ENCODE results near the gene TSPAN5.

TSPAN5 gene

DNA sequence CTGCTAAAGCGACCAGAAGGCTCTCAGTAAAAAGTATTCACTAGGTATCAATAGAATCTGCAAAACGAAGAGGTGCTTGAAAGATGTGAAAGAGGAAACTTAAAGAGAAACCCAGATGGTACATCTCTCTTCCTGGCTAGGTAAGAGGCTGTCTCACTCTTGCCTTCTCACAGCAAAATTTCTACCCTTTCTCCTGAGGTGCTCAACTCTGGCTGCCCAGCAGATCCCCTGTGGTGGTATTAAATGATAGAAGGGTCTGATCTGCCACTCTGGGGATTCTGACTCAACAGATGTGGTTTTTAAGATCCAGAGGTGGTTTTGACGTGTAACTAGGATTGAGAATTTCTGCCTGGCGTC is 14.9 kb upstream of the TSPAN5 start:
- DNase-seq (ENCODE audit: low read depth), result no peak

- DNase-seq (ENCODE audit: low read depth), result no peak
These were observed 14.3 kb upstream of the TSPAN5 start for GRCh38 chr4:98672583-98673287.

DNA sequence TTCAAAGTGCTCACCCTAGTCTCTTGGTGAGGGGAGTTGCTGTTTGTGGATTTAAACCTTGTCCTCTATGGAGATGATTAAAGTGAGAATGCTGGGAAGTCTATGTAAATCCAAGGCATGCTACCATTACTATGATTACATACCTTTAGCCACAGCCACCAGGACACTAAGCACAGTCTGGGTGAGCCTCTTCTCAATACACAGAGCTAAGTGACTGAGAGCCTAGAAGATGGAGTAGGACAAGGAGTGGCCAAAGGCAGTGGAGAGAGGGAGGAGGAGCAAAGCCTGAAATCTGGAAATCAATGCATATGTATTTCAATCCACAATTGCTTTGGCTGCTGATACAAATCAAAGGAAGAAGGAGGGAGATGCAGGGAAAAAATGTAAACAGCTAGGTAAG is 12.7 kb upstream of the TSPAN5 start:
- no peak for DNase-seq (ENCODE audit: low read depth)

DNA sequence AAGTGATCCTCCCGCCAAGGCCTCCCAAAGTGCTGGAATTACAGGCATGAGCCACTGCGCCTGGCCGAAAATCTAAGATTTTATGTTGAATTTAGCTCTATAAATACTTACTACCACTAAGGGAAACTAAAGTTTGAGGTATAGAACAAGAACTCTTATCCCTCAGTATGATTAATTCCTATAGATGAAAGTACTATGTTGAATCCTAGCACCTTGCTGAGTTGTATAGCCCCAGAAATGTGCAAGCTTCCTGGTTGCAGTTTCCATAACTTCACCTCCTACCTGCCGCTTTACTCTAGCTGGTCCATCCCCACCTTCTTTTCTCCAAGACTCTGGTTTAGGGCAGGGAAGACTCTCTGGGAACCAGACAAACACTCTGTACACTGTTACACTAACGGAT is 11.8 kb upstream of the TSPAN5 start:
- no peak for DNase-seq (ENCODE audit: low read depth)

DNA sequence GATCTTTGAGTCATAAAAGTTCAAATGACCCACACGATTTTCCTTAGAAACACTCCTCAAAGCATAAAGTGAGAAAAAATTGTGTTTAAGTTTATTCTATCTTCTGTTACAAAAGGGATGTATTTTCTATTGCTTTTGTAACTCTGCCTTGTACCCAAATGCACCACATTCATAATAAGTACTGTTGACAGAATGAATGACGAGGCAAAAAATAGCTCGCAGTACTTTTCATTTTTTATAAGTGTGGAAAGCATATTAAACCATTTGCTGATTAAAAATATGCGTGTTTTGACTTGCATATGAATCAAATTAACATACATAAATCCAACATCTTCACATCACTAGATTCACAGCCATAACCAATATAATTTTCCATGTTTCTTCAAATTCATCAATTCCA is 11.2 kb upstream of the TSPAN5 start:
- DNase-seq (ENCODE audit: low read depth), result no peak

DNA sequence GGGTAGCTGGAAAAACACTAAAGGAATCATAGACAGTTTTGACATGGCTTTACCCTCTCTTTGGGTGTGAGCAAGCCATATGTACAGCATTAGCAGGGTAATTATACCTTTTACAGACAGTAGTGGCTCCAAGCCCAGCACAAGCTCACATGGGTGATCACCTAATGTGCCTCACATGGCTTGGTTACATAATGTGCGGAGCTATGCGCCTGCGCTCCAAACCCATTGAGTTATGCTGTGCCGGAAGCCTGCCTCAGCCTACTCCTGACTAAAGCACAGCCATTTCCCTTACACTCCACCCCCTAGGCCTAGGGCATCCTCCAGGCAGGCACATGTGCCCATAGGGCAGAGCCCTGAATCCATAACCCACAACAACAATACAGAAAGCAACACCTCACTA is 6.5 kb upstream of the TSPAN5 start:
- no peak for DNase-seq (ENCODE audit: low read depth)

DNA sequence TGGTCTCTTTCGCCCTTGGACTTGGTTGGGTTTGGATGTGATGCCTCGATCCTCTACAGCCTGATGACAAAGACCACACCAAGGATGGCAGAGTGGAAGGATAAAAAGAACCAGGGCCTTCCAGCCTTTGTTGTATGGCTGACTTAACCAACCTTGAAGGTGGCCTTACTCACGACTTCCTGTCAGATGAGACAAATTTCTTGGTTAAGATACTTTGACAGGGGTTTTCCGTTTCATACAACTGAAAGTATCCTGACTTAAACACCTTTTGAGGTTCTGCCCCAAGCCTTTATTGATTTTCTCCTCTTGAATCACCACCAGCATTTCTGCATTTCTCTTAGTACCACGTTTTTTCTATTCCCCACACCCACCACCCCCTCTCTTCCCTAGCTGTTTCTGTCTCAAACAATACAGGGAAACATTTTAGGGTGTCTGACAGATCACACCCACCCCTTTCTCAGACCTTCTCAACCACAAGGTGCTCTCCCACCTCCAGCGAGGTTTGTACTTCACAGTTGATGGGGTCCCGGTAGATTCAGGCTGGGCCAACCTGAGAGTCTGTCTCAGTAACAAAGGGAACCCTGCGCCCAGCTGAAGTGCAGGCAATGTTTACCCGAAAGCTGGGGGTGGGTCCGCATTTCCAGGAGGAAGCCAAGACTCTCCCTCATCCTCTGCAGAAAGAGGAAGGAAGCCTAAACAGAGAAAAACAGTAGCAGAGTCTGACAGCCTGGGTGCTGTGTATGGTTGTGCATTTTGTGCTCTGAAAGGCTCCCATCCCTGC is 5.0 kb upstream of the TSPAN5 start:
- peak; percentile 52 for DNase-seq (ENCODE audit: low read depth)

GRCh38 chr4:98662626-98663225 is 4.3 kb upstream of the TSPAN5 start:
- DNase-seq (ENCODE audit: low read depth), result peak; percentile 22

DNA sequence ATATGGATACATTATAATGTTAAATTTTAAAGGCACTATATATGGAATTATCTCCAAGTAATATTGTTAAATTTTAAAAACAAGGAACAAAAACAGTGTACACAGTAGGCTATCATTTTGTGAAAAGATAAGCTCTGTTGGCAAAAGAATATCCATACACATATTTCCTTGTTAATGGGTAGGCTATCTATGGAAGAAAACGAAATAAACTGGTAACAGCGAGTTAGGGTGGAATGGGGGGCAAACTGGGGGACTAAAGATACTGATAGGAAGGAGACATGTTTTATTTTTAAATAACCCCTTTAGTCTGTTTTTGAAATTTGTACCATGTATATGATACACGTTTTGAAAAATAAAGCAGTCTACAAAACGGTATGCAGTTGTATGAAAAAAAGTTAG is 3.6 kb upstream of the TSPAN5 start:
- DNase-seq (ENCODE audit: low read depth), result no peak

DNA sequence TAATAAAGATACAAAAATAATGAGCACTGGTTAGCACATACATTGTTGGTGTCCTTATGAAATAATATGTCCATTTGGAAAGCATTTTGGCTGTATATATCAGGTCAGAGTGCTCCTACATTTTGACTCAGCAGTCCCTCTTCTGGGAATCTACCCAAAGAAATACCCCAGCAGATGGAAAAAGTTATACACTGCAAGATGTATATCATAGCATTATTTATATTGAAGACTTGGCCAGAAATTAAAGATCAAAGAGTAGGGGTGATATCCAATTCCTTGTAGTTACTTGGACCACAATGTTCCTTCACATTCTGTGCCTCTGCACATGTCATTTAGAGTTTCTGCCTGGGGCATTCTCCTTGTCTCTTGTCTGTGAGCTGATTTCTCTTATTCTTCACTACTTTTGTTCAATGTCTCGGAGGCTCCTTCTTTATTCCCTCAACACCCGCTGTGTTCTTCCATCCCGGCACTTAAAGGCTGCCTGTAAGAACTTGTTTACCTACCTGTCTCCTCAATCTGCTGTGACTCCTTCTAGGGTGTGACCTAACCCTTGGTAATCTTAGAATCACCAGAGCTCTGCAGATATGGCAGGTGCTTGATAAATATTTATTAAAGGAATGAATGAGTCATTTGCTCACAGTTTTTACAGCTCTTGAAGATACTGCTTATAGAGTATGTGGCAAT is 3.1 kb upstream of the TSPAN5 start:
- no peak for DNase-seq (ENCODE audit: low read depth)

GRCh38 chr4:98659741-98660462 is 1.5 kb upstream of the TSPAN5 start:
- no peak for DNase-seq (ENCODE audit: low read depth)

DNA sequence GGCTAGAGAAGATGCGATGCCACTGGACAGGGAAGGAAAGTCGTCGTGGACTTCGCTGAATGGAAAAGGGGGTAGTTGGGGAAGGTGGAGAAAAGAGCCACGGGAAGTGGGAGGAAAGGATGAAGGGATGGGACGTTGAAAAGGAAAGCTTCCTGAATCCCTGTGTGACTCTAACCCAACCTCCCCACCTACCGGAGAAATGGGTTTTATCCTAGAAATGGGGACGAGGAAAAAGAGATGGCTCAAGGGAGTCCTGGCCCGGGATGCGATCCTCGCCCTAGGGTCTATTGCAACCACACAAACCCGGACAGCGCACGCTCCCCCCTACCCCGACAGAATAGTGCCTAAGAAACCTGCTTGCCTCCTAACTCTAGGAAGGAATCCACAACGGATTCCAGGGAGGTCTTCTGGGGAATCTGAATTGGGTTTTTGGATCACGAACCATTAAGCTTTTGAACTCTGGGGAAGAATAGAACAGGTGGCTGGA is 738 bp upstream of the TSPAN5 start:
- no peak for DNase-seq (ENCODE audit: low read depth)

GRCh38 chr4:98657531-98658286 is 702 bp downstream of the TSPAN5 start:
- DNase-seq (ENCODE audit: low read depth), result peak; percentile 16

DNA sequence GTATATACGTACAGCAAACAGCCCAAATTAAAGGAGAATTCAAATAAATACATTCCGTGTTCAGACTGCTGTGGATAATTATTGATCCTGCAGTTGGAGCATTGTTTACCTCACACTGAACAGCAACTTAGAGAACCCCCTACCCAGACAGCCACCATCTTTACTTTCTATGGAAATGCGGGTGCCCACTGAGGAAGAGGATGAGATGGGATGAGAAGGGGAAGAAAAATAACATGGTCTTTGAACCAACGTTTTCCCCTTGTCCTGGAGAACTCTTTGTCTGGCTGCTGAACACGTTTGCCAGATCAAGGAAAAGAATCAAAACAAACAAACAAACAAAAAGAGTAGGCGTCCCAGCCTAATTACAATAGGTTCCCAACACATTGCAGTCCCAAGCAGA is 1.5 kb downstream of the TSPAN5 start:
- no peak for DNase-seq (ENCODE audit: low read depth)

- DNase-seq (ENCODE audit: low read depth), result no peak
These were observed 2.0 kb downstream of the TSPAN5 start for GRCh38 chr4:98656443-98656842.

DNA sequence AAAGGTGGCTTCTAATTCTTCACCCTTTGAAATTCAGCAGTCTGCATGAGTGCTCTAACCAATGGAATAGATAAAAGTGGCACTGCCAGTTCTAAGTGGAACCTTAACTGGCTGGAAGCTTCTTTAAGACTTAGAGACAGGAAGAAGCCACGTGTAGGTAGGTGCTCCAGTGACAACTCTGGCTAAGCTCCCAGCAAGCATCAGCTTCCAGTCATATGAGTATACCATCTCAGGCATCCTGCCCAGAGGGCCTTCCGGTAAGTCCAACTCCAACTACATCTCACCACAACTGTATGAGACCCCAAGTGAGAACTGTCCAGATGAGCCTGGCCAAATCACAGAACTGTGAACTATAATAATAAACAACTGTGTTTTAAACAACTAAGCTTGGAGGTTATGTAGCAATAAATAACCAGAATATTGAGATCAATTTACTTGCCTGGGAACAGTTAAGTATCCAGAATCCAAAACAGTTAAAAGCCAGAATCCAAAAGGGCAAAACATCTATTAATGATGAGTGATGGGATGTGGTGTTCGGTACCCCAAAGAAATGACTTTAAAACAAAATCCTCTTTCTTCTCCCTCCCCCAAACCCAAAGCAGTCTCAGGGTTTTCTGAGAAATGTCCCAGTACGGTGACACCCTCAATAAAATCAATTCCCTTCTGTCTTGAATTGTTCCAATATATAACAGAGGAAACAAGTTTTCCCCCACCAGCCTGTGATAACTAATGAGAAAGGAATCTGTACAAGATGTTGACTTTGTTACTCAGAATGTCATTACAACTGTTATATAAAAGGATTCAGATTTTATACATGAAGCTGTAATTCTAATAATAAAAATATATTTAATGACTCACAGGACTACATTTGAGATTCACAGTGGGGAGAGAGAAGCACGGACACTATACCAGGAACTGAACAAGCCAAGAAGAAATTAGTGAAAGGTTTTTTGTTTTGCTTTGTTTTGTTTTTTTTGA is 4.2 kb downstream of the TSPAN5 start:
- no peak for DNase-seq (ENCODE audit: low read depth)

GRCh38 chr4:98652996-98653395 is 5.4 kb downstream of the TSPAN5 start:
- no peak for DNase-seq (ENCODE audit: low read depth)

DNA sequence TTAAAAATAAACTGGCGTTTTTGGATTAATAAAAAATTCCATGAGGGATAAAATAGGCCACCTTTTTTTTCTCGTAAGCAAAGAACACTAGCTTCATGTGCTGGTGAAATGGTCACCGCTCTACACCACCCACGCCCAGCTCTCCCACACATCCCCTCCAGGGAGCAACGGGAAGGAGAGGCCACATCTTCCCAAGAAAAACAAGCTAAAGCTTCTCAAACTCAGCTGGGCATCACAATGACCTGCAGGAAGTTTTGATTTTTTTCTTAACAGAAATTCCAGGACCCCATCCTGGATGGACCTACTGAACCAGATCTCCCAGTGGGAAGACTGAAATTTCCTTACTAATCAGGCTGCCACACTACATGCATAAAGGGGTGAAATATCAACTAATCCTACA is 9.8 kb downstream of the TSPAN5 start:
- DNase-seq (ENCODE audit: low read depth), result no peak

DNA sequence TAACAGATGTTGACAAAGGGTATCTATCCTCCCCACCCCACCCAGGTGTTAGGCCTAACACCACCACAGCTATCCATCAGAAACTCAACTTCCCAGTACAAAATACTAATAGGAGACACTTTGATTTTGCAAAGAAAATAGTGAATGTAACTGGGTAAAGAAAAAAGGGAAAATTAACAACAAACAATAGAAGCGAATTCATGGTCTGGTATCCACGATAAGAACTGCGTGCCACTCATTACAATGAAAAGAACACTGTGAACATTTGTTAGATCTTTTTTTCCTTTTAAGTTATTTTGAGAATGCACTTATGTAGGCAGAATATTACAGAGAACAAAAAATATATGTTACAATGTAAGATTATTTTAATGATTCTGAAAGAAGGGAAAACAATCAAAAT is 12.0 kb downstream of the TSPAN5 start:
- no peak for DNase-seq (ENCODE audit: low read depth)

- no peak for DNase-seq (ENCODE audit: low read depth)
These were observed 12.9 kb downstream of the TSPAN5 start for GRCh38 chr4:98645527-98645926.

All from stimulated activated CD8-positive, alpha-beta memory T cell treated with anti-CD3 and anti-CD28 coated beads, Interleukin-4, amount 100 ng/mL, for 24 hours (primary cell).